Measurements from ENCODE around the gene VSIG2.

The VSIG2 gene

DNA sequence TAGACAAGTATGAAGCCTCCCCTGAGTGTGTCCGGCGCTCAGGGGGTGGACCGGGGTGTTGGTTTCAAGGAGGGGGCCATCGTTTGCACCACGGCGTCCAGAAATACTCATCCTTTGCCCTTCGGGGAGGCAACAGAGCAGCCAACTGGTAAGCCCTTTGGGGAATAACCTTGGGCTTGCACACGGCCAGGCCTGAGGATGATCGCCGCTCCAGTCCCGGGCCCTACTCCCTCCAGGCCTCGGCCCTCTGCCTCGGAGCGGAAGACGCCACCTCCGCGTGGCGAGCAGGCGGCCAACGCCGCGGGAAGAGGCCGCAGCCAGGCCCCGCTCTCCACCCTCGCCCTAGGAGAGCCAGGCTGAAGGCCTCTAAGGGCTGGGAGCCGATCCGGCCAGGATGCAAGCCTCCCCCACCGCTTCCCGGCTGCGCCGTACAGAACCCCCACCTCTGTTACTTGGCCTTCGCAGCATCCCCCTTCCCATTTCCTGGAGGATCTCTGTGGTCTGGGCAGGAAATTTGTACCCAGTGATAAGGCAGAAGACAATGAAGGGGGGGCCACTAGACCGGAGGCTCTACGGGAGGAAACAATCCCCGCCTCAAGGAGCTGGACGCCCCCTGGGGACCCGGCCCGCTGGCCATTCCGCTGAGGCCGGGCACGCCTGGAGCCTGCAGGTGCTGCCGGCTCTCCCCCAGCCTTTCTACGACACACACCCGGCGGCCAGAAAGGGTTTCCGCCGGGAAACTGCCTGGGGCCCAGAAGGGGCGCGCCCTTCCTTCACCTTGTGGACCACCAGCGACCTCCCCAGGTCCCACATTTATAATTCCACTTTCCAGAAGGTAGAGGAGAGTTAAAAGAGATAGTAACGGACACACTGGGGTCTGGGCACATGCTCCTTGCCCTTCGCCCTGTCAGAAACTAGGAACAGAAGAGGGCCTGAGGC is 7.5 kb upstream of the VSIG2 start:
- TF ChIP-seq ZNF274 (IDR thresholded peaks at IDR 0.05; ENCODE audit: low read depth, low read length), result no peak
- peak overlapping the region; percentile 67; the same call in 1 of the 2 replicates for H3K4me3 ChIP-seq (ENCODE audit: low read length)

DNA sequence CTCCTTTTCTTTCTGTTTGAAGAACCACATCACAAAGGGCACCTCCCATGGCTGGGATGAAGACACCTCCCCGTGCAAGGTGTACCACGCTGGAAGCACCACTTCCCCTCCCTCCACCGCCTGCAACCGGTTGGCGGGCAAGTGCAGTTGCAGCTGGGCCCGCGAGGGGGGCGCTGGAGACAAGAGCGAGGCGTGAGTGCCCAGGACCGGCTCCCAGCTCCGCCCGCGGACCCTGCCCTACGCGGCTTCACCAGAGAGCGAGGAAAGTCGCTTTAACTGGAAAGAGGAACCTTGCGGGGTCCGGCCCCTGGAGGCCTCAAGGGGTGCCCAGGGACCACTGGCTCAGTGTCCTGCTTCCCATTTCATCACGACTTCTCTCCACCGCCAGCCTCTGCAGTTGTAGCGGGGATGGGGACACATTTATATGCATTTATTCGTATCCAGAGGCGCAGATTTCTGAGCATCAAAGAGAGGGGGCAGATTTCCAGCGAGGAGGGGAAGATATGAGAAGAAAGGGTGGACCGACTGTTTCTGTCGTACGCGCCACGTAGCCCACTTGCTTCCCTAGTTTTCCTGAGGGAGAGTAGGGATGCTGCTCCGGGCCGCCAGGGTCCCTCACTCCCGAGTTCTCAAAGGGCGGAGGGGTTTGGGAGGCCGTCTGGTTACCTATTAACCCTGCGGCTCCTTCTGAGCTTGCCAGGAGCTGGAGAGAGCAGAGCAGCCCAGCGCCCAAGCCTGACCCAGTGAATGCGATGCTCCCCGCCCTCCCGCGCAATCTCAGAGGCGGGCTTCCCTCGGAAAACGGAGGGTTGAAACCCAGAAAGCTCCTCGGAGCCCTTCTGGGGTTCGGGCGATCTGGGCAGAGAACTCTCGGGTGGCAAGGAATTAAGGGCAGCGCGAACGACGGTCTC is 6.6 kb upstream of the VSIG2 start:
- TF ChIP-seq ZNF274 (IDR thresholded peaks at IDR 0.05; ENCODE audit: low read depth, low read length), result no peak
- H3K4me3 ChIP-seq (ENCODE audit: low read length), result peak overlapping the region; percentile 67; the same call in 1 of the 2 replicates

DNA sequence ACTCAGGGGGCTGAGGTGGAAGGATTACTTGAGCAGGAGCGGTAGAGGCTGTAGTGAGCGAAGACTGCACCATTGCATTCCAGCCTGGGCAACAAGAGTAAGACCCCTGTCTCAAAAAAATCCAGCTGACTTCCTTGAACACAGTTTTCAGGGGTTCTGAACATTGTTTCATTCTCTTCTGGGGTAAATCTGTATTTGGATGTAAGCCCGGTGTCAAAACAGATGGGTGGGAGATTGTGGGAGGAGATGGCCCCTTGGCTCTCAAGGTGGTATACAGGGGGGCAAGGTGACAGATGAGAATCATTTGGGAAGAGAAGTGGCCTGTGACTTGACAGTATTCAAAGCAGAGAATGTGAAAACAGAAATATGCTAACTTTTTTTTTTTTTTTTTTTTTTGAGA is 5.3 kb upstream of the VSIG2 start:
- H3K4me3 ChIP-seq (ENCODE audit: low read length), result no peak overlapping the region
- no peak for TF ChIP-seq ZNF274 (IDR thresholded peaks at IDR 0.05; ENCODE audit: low read depth, low read length)

DNA sequence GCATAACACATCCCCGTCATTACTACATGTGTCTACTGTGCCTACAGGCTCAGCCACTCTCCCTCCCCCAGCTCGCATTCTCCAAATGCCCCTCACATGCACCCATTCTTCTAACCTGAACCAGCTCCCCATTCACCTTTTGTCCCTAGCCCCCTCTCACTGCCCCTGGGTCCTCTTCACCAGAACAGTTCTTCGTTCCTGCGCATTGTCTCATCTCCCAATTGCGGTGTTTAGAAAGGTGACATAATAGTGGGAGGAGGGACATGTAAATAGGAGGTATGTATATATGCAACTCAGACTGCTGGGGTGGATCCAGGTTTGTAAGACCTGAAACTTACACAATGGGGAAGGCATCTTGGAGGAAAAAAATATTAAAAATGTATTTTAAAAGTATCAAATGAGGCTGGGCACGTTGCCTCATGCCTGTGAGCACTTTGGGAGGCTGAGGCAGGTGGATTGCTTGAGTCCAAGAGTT is 4.7 kb upstream of the VSIG2 start:
- no peak for TF ChIP-seq ZNF274 (IDR thresholded peaks at IDR 0.05; ENCODE audit: low read depth, low read length)
- H3K4me3 ChIP-seq (ENCODE audit: low read length), result no peak overlapping the region

DNA sequence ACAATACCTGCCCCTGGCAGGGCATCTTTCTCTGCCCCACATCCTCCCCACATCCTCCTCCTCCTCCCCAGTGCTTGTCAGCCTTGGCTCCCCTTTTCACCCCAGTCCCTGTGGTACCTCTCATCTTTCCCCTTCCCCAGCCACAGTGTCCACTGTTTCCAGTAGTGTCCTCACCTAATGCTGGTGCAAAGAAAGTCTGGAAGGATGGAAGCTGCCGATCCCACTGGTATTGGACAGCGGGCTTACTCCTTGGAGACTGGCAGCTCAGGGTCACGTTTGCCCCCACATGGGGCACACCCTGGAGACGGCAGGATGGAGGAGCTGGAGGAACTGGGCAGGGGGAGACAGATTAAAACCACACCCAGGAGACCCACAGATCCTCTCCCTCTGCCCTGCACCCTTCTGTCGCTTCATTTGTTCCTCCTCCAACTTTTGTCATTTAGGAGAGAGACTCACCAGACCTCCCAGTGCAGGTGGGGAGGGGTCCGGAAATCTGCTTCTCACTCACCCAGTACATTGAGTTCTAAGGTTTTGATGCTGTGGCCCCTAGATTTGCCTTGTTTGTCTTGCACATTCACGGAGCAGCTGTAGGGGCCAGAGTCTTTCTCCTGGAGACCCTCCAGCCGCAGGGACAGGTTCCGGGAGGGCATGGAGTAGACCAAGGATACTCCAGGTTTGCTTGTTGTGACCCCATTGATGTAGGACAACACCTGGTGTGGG is 4.1 kb upstream of the VSIG2 start:
- no peak for TF ChIP-seq ZNF274 (IDR thresholded peaks at IDR 0.05; ENCODE audit: low read depth, low read length)
- H3K4me3 ChIP-seq (ENCODE audit: low read length), result no peak overlapping the region

DNA sequence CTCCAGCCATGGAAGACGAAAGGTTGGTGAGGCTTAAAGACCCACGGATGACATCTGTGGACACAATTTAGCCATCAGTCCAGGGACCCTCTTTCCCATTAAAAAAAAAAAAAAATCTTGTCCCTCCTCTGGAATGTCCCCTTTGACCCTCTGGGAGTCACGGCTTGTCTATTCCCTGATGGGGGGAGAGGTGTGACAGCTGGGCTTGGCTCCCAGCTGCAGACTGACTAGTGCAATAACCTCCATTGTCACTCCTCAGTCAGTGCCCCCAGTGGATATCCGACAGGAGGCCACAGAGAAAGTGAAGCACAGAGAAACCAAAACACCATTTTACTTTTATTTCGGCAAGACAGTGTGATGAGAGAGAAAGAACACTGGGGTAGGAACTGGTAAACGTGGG is 2.7 kb upstream of the VSIG2 start:
- no peak overlapping the region for H3K4me3 ChIP-seq (ENCODE audit: low read length)
- no peak for TF ChIP-seq ZNF274 (IDR thresholded peaks at IDR 0.05; ENCODE audit: low read depth, low read length)

DNA sequence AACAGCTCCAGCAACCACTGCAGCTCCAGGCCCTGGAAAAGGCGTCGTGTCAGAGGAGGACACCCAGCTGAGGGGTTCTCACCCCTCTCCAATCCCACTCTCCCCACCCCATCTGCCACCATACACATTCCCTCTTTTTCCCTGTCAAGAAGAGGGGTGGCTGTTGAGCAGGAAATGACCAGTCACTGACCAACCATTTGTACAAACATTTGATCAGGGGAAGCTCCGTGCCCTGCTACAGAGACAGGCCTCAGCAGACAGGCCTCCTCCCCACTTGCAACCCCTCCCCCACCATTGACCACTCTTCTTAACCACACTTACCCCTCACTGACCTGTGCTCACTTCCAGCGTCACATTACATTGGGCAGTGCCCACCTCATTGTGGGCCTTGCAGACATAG is 2.3 kb upstream of the VSIG2 start:
- TF ChIP-seq ZNF274 (IDR thresholded peaks at IDR 0.05; ENCODE audit: low read depth, low read length), result no peak
- no peak overlapping the region for H3K4me3 ChIP-seq (ENCODE audit: low read length)

DNA sequence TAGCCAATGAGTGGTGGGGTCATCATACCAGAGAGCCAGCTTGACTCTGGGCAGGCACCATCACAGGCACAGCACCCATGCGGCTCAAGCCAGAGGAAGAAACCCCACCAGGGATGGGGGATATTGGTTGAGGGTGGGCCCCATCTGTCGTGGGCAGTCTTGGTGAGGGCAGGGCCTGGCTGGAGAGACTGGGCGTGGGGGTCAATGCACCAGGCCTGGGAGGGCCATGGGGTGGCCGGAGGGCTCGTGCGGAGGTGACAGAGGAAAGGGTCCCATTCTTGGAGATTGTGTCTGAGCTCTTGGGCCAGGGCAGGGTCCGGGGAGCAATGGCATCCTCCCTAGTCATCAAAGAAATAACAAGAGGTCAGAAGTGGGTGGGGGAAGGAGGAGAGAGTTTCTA is 1.6 kb upstream of the VSIG2 start:
- no peak overlapping the region for H3K4me3 ChIP-seq (ENCODE audit: low read length)
- TF ChIP-seq ZNF274 (IDR thresholded peaks at IDR 0.05; ENCODE audit: low read depth, low read length), result no peak

DNA sequence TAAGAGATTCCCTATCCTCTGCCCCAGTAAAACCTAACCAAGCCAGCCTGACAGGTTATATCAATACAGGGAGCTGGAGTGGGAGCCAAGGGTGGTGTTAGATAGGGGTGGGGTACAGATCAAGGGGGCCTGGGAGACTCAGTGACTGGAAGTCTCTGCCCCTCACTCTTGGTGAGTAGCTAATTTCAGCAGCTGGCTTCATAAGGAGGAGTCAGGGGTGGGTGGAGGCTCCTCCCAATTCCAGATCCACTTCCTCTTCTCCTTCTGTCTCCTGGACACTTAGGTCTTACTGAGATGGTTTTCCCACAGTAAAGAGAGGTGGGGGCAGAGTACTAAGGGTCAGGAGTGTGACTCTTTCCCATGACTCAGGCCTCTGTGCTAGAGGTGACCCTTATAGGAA is 1.1 kb upstream of the VSIG2 start:
- no peak overlapping the region for H3K4me3 ChIP-seq (ENCODE audit: low read length)
- TF ChIP-seq ZNF274 (IDR thresholded peaks at IDR 0.05; ENCODE audit: low read depth, low read length), result no peak

DNA sequence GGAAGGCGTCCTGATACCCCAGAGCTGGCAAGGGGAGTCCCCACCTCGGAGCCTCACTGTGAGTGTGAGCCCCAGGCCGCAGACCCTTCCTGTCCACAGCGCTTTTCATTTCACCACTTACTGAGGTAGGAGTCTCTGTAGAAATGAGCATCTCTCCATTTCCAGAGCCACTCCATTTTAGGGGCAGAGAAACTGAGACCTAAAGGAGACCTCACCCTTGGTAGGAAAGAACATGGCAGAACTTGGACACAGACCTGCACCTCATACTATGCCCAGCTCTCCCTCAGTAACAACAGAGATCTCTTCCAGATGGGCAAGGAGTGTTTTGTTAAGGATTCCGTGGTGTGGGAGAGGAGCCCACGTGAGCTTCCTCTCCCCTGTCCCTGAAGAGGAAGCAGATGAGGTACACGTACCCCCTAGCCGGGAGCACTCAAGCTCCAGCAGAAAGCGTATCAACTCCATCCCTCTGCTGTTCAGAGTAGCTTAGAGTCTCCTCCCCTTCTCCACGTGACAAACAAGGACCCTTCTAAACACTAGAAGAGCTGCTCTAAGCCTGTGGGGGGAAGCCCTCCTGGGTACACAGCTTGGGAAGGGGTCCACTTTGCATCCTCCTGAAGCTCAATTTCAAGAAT is 532 bp upstream of the VSIG2 start:
- no peak for TF ChIP-seq ZNF274 (IDR thresholded peaks at IDR 0.05; ENCODE audit: low read depth, low read length)
- H3K4me3 ChIP-seq (ENCODE audit: low read length), result no peak overlapping the region

DNA sequence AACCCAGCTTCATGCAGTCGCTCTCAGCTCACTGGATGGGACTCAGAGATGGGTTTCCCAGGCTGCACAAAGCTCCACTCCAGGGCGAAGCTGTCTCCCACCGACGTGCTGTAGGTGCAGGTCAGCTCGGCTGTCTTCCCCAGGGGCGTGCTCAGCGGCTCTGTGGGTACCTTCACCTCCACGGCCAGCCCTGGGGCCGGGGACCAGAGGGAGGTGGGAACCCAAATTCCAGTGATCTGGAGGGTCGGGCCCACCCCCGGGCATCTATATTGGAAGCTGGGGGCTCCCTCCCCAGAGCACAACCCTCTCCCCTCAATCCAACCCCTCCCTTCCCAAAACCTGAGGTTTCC is 689 bp downstream of the VSIG2 start:
- no peak overlapping the region for H3K4me3 ChIP-seq (ENCODE audit: low read length)
- TF ChIP-seq ZNF274 (IDR thresholded peaks at IDR 0.05; ENCODE audit: low read depth, low read length), result no peak

DNA sequence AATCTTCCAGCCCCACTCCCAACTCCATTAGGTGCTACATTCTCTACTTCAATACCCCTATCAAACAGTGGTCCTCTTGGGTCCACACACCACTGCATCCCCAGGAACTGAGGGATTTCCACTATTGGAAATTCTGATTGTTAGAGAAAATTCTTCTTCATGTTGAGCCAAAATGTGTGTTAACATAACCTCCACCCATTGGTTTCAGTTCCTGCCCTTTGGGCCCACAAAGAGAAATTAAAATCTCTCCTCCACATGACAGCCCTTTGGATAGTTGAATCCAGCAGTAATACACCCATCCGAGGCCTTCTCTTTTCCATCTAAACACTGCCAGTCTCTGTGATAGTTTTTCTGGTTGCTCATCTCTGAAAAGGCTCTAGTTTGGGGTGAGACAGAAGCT is 2.1 kb downstream of the VSIG2 start:
- no peak overlapping the region for H3K4me3 ChIP-seq (ENCODE audit: low read length)
- TF ChIP-seq ZNF274 (IDR thresholded peaks at IDR 0.05; ENCODE audit: low read depth, low read length), result no peak

DNA sequence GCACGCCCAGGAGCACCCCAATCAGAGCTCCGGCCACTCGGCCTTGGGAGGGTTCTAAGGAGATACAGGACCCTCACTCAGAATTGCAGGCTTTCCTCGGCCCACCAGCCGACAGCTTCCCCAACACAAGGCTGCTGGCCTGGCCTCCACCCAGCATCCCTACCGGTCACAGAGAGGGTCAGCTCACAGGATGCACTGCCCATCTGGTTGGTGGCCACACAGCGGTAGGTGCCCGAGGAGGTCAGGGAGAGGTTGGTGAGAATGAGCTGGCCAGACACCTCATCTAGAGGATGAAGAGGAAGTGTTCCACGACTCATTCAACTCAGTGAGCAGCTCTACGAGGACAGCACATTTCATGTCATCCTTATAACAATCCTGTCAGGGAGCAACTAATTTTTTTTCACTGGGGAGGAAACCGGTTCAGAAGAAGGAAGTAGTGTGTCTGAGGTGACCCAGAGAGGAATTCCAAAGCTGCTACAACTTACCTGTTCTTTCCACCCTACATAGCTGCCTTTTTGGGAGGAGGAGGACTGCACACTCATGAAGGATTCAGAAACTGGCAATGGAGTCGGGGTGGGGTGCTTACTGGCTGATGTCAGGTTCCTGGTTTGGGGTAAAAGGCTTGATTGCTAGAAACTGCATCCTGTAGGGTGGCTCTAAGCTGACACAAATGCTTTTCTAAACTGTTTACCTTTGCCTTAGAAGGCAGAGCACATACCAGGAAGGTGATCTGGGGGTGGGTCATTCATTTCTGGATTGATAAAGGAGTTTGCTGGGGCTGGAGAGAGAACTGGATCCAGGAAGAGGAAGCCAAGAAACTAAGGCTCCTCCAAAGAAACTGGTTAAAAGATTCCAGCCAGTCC is 3.3 kb downstream of the VSIG2 start:
- H3K4me3 ChIP-seq (ENCODE audit: low read length), result no peak overlapping the region
- TF ChIP-seq ZNF274 (IDR thresholded peaks at IDR 0.05; ENCODE audit: low read depth, low read length), result no peak

Data from GM08714 (cell line).